Heart right ventricle (tissue), 16 donors: Measurements from ENCODE around the gene DBT. TPM values are rescaled to one million over a fixed set of nuclear protein-coding genes. Genes with fewer than 3 reads are reported as not detected.
"Not testable (repeated sequence)": the region's sequence is repeated elsewhere in the genome, so short reads cannot be mapped to it uniquely, and the experiment has no call there.

ENCODE experiments used
- ATAC-seq, 8 donors: fragments of 200-7000 bp; cut with Tn5 transposase; one replicate each; pipeline ENCODE4 v1.9.1; 2020; ENCODE audit warnings: mild to moderate bottlenecking in 8 of 8, moderate library complexity in 8 of 8, moderate number of reproducible peaks in 1 of 8
- DNase-seq, 2 donors: peaks; one replicate each; pipeline ENCODE4 v3.0.0-alpha.2; 2020
- H3K27ac ChIP-seq, 10 donors: fragments of 200-600 bp; sonication (generic) in 2 of 10; one replicate each; pipeline versions ENCODE4 v1.5.0 to v1.8.0; 2020 to 2022; ENCODE audit warnings: mild to moderate bottlenecking in 3 of 10
- H3K27me3 ChIP-seq, 7 donors: fragments of 200-600 bp; one replicate each; pipeline ENCODE4 v1.8.0; 2021 to 2022; ENCODE audit warnings: mild to moderate bottlenecking in 2 of 7
- H3K36me3 ChIP-seq, 9 donors: fragments of 200-600 bp; sonication (generic) in 1 of 9; one replicate each; pipeline versions ENCODE4 v1.5.0 to v1.8.0; 2020 to 2022; ENCODE audit warnings: mild to moderate bottlenecking in 2 of 9
- H3K4me1 ChIP-seq, 9 donors: fragments of 200-600 bp; sonication (generic) in 1 of 9; one replicate each; pipeline versions ENCODE4 v1.5.0 to v1.8.0; 2020 to 2022; ENCODE audit warnings: mild to moderate bottlenecking in 4 of 9
- H3K4me3 ChIP-seq, 10 donors: fragments of 200-600 bp; sonication (generic) in 2 of 10; one replicate each; pipeline versions ENCODE4 v1.5.0 to v1.8.0; 2020 to 2022; ENCODE audit warnings: mild to moderate bottlenecking in 7 of 10, moderate library complexity in 2 of 10
- H3K9me3 ChIP-seq, 11 donors: fragments of 200-600 bp in 10 of 11; sonication (generic) in 2 of 11; one replicate each; pipeline versions ENCODE4 v1.5.0 to v1.8.0; 2013 to 2022; ENCODE audit warnings: mild to moderate bottlenecking in 2 of 11, control low read depth in 1 of 11, moderate library complexity in 1 of 11
- WGBS, 2 donors: extraction: QIAGEN DNeasy Blood & Tissue Kit; methylation state at CpG; one replicate each; pipeline ENCODE4 v1.1.7; 2013; ENCODE audit warnings: inconsistent platforms in 1 of 2; 5-methylcytosine and 5-hydroxymethylcytosine counted together
- intact Hi-C, 10 donors: fragments of 100-400 bp; cut with DNase I; formaldehyde crosslinking; loops; one replicate each; pipeline versions ENCODE4 v1.11.1 to v1.14.2; 2022
- long read RNA-seq, 3 donors: library from polyadenylated mRNA; unstranded; transcript quantifications; one replicate each; pipeline ENCODE4 v2.0.0, GENCODE V29; 2020 to 2021
- polyA plus RNA-seq, 2 donors: library from polyadenylated mRNA; stranded (reverse); fragments of 200-250 nt; gene quantifications; one replicate each; pipeline ENCODE4 v1.2.3, GENCODE V29; 2013
- total RNA-seq, 10 donors: library from RNA; stranded (reverse); fragmentation: NEBNext Ultra II Directional in 3 of 10; extraction: Animal tissue kit (Norgen Biotek cat#: 25700) in 3 of 10; gene quantifications; one replicate each; pipeline versions ENCODE4 v1.2.1 to v1.2.4, GENCODE V29; 2021 to 2023
- TF ChIP-seq, protein P1 (sequence below), 9 donors: fragments of 200-600 bp; sonication (generic) in 2 of 9; IDR thresholded peaks; one replicate each; pipeline versions ENCODE4 v1.5.0 to v1.8.0; 2021 to 2022; ENCODE audit warnings: antibody characterized with exemption in 9 of 9, mild to moderate bottlenecking in 5 of 9, moderate library complexity in 1 of 9
- donor health status: Arrhythmogenic right ventricular cardiomyopathy.
- donor health status: ischemic (EF 13 %, LVEDD 7.1; RV severe dilation, severe dysfunction).
- donor health status: healthy with polysubstance abuse.
- donor health status: DM: no; HTN: yes; CAD: no.
- donor health status: DM: no; HTN: no; CAD: no.
- donor health status: ischemic (EF 25% LVEDD 6.9; RV normal size, moderate dysfunction).
- donor health status: ischemic (EF 25% LVEDD 5.7; RV mildly dilated, moderate dysfunction).
- donor health status: healthy.
- donor health status: DM: yes; HTN: yes; CAD: no.
- donor health status: Ischemic cardiomyopathy.
- donor health status: ischemic (EF 35%, LVEDD 5.7; RV mildly dilated, moderate dysfunction).
- donor health status: nonischemic (EF 11% LVEDD 7.7; RV severe dilation, severe dysfunction).
- donor health status: DM: yes; HTN: yes; CAD: no.
- donor health status: PGD.
- donor health status: ischemic (EF 29% LVEDD 5.4; RV normal size, mild dysfunction).
- donor health status: nonischemic (EF 23%, LVEDD 6.1; RV moderate dilation, normal function).

The DBT gene
- total RNA-seq (10 to 100 TPM; 27.9 to 49.0 (median 38.8) TPM), polyA plus RNA-seq (1 to 10 TPM; 4.9 to 8.3 TPM)
- long read RNA-seq, donor 1, full-length matches to known transcripts: 17 of 31 reads
- long read RNA-seq, donor 1, partial matches to known transcripts: 2 of 31 reads
- long read RNA-seq, donor 1, other reads (novel, unspliced or antisense): 12 of 31 reads
- long read RNA-seq, donor 2, full-length matches to known transcripts: 21 of 37 reads
- long read RNA-seq, donor 2, partial matches to known transcripts: 6 of 37 reads
- long read RNA-seq, donor 2, other reads (novel, unspliced or antisense): 10 of 37 reads
- long read RNA-seq, donor 3, full-length matches to known transcripts: 35 of 46 reads
- long read RNA-seq, donor 3, partial matches to known transcripts: 1 of 46 reads
- long read RNA-seq, donor 3, other reads (novel, unspliced or antisense): 10 of 46 reads

DNA sequence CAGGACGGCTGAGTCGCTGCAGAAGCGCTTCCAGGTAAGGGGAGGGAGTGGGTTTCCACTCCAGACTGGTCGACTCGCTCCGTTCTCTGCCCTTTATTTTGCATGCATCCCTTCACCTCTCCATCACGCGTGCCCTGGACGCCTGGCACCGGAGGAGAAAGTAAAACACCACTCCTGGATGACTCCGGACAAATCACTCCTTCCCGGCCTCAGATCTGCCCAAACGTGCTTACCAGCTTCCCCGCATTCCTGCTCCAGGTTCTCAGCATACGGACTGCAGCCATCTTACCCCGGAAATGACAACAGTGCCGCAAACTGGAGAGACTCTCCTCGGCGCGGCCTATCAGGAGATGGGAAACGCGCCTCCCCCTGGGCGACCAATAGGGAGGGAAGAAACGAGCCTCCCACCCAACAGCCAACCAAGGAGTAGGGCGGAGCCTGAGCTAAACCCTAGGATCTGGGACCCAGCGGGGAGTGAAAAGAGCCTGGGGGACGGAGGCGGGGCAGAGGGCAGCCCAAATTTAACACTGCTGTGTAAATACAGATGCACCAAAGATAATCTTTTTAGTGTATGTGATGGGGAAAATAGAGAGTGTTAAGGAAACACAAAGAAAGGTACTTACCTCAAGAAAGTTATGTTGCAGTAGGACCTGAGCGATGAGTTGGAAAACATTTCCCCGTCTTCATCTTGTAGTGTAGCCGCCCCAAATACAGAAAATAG, at the start of gene DBT:
Gene DBT (minus strand): TSS at position 298 of the 721 bp plus-strand sequence. CDS start 14 bp downstream, at position 284.
- peak within 1 kb of the TSS in 9 of 10 donors; percentile 77 to 95 (median 88) for H3K27ac ChIP-seq
- TF ChIP-seq, protein P1, sequence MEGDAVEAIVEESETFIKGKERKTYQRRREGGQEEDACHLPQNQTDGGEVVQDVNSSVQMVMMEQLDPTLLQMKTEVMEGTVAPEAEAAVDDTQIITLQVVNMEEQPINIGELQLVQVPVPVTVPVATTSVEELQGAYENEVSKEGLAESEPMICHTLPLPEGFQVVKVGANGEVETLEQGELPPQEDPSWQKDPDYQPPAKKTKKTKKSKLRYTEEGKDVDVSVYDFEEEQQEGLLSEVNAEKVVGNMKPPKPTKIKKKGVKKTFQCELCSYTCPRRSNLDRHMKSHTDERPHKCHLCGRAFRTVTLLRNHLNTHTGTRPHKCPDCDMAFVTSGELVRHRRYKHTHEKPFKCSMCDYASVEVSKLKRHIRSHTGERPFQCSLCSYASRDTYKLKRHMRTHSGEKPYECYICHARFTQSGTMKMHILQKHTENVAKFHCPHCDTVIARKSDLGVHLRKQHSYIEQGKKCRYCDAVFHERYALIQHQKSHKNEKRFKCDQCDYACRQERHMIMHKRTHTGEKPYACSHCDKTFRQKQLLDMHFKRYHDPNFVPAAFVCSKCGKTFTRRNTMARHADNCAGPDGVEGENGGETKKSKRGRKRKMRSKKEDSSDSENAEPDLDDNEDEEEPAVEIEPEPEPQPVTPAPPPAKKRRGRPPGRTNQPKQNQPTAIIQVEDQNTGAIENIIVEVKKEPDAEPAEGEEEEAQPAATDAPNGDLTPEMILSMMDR (IDR thresholded peaks at IDR 0.05): no peak
- no peaks in the 10 kb centered on the region for H3K36me3 ChIP-seq
- DNase-seq (peak; percentile 90 to 96), ATAC-seq (peak; percentile 100)
- intact Hi-C loops: loop anchor here in 5 of 10 donors (1.0 to 10.0 kb wide), 5 partner anchors 17 to 645 kb away; partner anchors contain the start of genes RTCA (in 2 of the 5), EXTL2 (in 1 of the 5) and SLC30A7 (in 1 of the 5)
- H3K4me1 ChIP-seq: peaks cover 0 to 27% (median 19%) of the 10 kb centered on the region in 9 donors
- WGBS, 2 donors: 1% methylated on average over 31 of the region's 31 CpGs
- H3K27me3 ChIP-seq: no peaks in the 10 kb centered on the region
- H3K9me3 ChIP-seq: no peaks in the 10 kb centered on the region
- H3K4me3 ChIP-seq: peak within 1 kb of the TSS; percentile 58 to 97 (median 79)

DNA sequence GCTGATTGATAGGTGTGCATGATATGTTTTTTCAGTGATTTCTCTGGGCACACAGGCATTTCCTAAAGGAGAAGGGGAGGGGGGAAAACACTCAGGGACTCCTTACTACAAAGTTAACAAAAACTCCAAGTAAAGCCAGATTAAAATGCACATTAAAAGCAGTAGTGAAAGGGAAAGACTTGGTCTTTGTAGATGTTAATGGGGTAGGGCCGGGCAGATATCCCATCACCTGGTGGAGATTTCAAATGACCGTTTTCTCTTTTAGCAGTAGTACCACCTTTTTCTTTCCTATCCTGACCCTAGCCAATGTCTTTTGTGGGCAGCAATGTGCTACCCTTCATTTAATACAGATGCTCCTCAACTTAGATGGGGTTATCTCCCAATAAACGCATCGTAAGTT, 48.9 kb upstream of the DBT start:
- intact Hi-C loops: loop anchor here in 1 of 10 donors (10.0 kb wide), 1 partner anchor 144 kb away; no protein-coding TSS in a partner anchor
- no peak overlapping the region for H3K4me3 ChIP-seq
- H3K9me3 ChIP-seq: peaks cover 0 to 5% (median 0%) of the 10 kb centered on the region in 11 donors
- H3K36me3 ChIP-seq: peaks cover 0 to 14% (median 0%) of the 10 kb centered on the region in 9 donors
- no peaks in the 10 kb centered on the region for H3K27me3 ChIP-seq
- TF ChIP-seq, protein P1 (IDR thresholded peaks at IDR 0.05): no peak
- H3K4me1 ChIP-seq: no peaks in the 10 kb centered on the region
- DNase-seq (no peak), ATAC-seq (no peak)
- 93 to 94% methylated on average over 4 of the region's 4 CpGs for WGBS, 2 donors
- H3K27ac ChIP-seq: no peak overlapping the region

DNA sequence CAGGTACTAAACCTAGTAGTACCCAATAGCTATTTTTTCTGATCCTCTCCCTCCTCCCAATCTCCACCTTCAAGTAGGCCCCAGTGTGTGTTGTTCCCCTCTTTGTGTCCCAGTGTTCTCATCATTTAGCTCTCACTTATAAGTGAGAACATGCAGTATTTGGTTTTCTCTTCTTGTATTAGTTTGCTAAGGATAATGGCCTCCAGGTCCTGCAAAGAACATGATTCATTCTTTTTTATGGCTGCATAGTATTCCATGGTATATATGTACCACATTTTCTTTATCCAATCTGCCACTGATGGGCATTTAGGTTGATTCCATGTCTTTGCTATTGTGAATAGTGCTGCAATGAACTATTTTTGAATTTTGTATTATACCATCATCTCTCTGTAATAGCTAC, 47.4 kb upstream of the DBT start:
- not testable (repeated sequence) for H3K4me3 ChIP-seq, ATAC-seq, DNase-seq, H3K9me3 ChIP-seq, H3K27me3 ChIP-seq, H3K27ac ChIP-seq
- H3K4me1 ChIP-seq: peaks cover 0 to 10% (median 0%) of the 10 kb centered on the region in 9 donors
- intact Hi-C loops: loop anchor here in 1 of 10 donors (10.0 kb wide), 1 partner anchor 142 kb away; no protein-coding TSS in a partner anchor
- peaks cover 0 to 30% (median 9%) of the 10 kb centered on the region in 9 donors for H3K36me3 ChIP-seq

DNA sequence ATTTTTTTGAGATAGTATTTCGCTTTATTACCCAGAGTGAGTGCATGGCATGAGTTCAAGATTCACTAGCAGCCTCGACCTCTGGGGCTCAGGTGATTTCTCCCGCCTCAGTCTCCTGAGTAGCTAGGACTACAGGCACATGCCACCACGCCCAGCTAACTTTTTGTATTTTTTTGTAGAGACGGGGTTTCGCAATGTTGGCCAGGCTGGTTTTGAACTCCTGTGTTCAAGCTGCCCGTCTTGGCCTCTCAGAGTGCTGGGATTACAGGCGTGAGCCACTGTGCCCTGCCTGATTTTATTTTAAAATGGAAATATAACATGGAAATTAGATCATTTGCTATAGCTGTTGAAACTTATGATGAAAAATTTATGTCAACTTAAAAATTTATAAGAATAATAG, 46.5 kb upstream of the DBT start:
- WGBS, 2 donors: 94 to 95% methylated on average over 8 of the region's 8 CpGs
- ATAC-seq (no peak), DNase-seq (no peak)
- H3K27ac ChIP-seq: no peak overlapping the region
- H3K27me3 ChIP-seq: no peaks in the 10 kb centered on the region
- H3K9me3 ChIP-seq: peaks cover 0 to 5% (median 0%) of the 10 kb centered on the region in 11 donors
- peaks cover 0 to 10% (median 0%) of the 10 kb centered on the region in 9 donors for H3K4me1 ChIP-seq
- peaks cover 0 to 38% (median 10%) of the 10 kb centered on the region in 9 donors for H3K36me3 ChIP-seq
- TF ChIP-seq, protein P1 (IDR thresholded peaks at IDR 0.05): no peak
- intact Hi-C loops: loop anchor here in 1 of 10 donors (10.0 kb wide), 1 partner anchor 141 kb away; no protein-coding TSS in a partner anchor
- H3K4me3 ChIP-seq: no peak overlapping the region
